ENCODE data around the gene CLSTN2.

The CLSTN2 gene

GRCh38 chr3:140341203-140341602 is 406.2 kb downstream of the CLSTN2 start:
- Histone ChIP-seq H3K27ac (ENCODE audit: low read length) (no peak overlapping the region), H3K36me3 (replicated peaks; ENCODE audit: insufficient read depth, low read length) (no peaks in the 10 kb centered on the region), H3F3A (ENCODE audit: insufficient read depth, low read length) (no peaks in the 10 kb centered on the region), H3K4me1 (ENCODE audit: low read length) (no peaks in the 10 kb centered on the region), H3K9ac (ENCODE audit: low read length) (no peak overlapping the region), H3K79me2 (ENCODE audit: low read length) (no peaks in the 10 kb centered on the region), H3K27me3 (replicated peaks; ENCODE audit: insufficient read depth, low read length) (no peaks in the 10 kb centered on the region), H4K20me1 (ENCODE audit: insufficient read depth, low read length) (no peaks in the 10 kb centered on the region), H3K9me2 (replicated peaks; ENCODE audit: insufficient read depth, low read length) (no peaks in the 10 kb centered on the region), H2AFZ (ENCODE audit: low read length) (no peak overlapping the region), H3K4me2 (ENCODE audit: low read depth, low read length) (no peak overlapping the region), H3K4me3 (ENCODE audit: low read length) (no peak overlapping the region), H3K9me3 (replicated peaks; ENCODE audit: insufficient read depth, low read length) (no peaks in the 10 kb centered on the region)
- DNase-seq = no peak
- TF ChIP-seq EZH2 (optimal IDR thresholded peaks at IDR 0.05; ENCODE audit: low read depth, low read length) = no peak
- no peak for TF ChIP-seq EZH2phosphoT487 (IDR thresholded peaks at IDR 0.05; ENCODE audit: low read length)
- TF ChIP-seq CTCF (IDR thresholded peaks at IDR 0.05; ENCODE audit: low read length) = no peak

- Histone ChIP-seq H3F3A (ENCODE audit: insufficient read depth, low read length) (no peaks in the 10 kb centered on the region), H4K20me1 (ENCODE audit: insufficient read depth, low read length) (no peaks in the 10 kb centered on the region), H3K9me2 (replicated peaks; ENCODE audit: insufficient read depth, low read length) (no peaks in the 10 kb centered on the region), H3K27ac (ENCODE audit: low read length) (no peak overlapping the region), H3K27me3 (replicated peaks; ENCODE audit: insufficient read depth, low read length) (no peaks in the 10 kb centered on the region), H3K4me3 (ENCODE audit: low read length) (no peak overlapping the region), H3K9me3 (replicated peaks; ENCODE audit: insufficient read depth, low read length) (no peaks in the 10 kb centered on the region), H3K4me2 (ENCODE audit: low read depth, low read length) (no peak overlapping the region), H3K36me3 (replicated peaks; ENCODE audit: insufficient read depth, low read length) (no peaks in the 10 kb centered on the region), H2AFZ (ENCODE audit: low read length) (no peak overlapping the region), H3K9ac (ENCODE audit: low read length) (no peak overlapping the region), H3K79me2 (ENCODE audit: low read length) (no peaks in the 10 kb centered on the region), H3K4me1 (ENCODE audit: low read length) (no peaks in the 10 kb centered on the region)
- no peak for TF ChIP-seq EZH2 (optimal IDR thresholded peaks at IDR 0.05; ENCODE audit: low read depth, low read length)
- no peak for TF ChIP-seq CTCF (IDR thresholded peaks at IDR 0.05; ENCODE audit: low read length)
- TF ChIP-seq EZH2phosphoT487 (IDR thresholded peaks at IDR 0.05; ENCODE audit: low read length) = no peak
- DNase-seq = no peak
These were observed 406.9 kb downstream of the CLSTN2 start for GRCh38 chr3:140341817-140342403.

- TF ChIP-seq EZH2 (optimal IDR thresholded peaks at IDR 0.05; ENCODE audit: low read depth, low read length) (no peak), CTCF (IDR thresholded peaks at IDR 0.05; ENCODE audit: low read length) (no peak), EZH2phosphoT487 (IDR thresholded peaks at IDR 0.05; ENCODE audit: low read length) (no peak)
- H3K27ac ChIP-seq (ENCODE audit: low read length) = no peak overlapping the region
- H3K4me2 ChIP-seq (ENCODE audit: low read depth, low read length) = no peak overlapping the region
These were observed 407.7 kb downstream of the CLSTN2 start for GRCh38 chr3:140342668-140343067.

More at GRCh38 chr3:140342668-140343067, 407.7 kb downstream of the CLSTN2 start:
- no peaks in the 10 kb centered on the region for H3K9me3 ChIP-seq (replicated peaks; ENCODE audit: insufficient read depth, low read length)
- no peak overlapping the region for H3K9ac ChIP-seq (ENCODE audit: low read length)
- no peaks in the 10 kb centered on the region for H3F3A ChIP-seq (ENCODE audit: insufficient read depth, low read length)
- H3K36me3 ChIP-seq (replicated peaks; ENCODE audit: insufficient read depth, low read length) = no peaks in the 10 kb centered on the region
- no peak overlapping the region for H3K4me3 ChIP-seq (ENCODE audit: low read length)
- no peaks in the 10 kb centered on the region for H3K9me2 ChIP-seq (replicated peaks; ENCODE audit: insufficient read depth, low read length)
- H4K20me1 ChIP-seq (ENCODE audit: insufficient read depth, low read length) = no peaks in the 10 kb centered on the region
- DNase-seq = no peak
- H2AFZ ChIP-seq (ENCODE audit: low read length) = no peak overlapping the region
- no peaks in the 10 kb centered on the region for H3K79me2 ChIP-seq (ENCODE audit: low read length)
- no peaks in the 10 kb centered on the region for H3K4me1 ChIP-seq (ENCODE audit: low read length)
- no peaks in the 10 kb centered on the region for H3K27me3 ChIP-seq (replicated peaks; ENCODE audit: insufficient read depth, low read length)

Data from MM.1S (cell line).